NAMALWA (cell line): ENCODE results near the gene CYP24A1.

Experiments used
- DNase-seq: peaks from one replicate; pipeline ENCODE4 v3.0.0-alpha.2; 2015; ENCODE audit warnings: low spot score

Gene CYP24A1

DNA sequence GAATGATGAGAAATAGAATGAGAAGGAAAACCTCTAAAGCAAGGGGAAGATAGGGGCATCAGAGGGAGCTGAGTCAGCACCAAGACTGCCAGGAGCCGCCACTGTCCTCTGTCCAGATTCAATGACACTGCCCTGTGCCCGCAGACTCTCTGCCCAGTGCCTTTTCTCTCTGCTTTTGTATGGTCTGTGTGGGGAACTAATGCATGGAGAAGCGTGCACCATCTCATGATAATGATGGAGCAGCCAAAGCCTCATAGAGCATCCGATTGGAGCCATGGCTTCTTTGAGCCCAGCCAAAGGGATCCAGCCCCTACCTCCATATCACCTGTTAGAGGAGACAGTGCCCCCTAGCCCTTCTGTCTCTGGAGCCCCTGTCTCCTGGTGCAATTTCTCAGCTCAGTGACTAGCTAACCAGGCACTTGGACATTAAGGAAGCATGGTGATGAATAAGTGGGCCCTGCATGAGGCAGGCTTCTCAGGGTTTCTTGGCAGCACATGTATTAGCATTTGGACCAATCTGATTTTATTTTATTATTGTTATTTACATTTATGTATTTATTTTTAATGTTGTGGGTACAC, 27.6 kb upstream of the CYP24A1 start:
- DNase-seq, result no peak

GRCh38 chr20:54200487-54201267, 26.9 kb upstream of the CYP24A1 start:
- no peak for DNase-seq

DNA sequence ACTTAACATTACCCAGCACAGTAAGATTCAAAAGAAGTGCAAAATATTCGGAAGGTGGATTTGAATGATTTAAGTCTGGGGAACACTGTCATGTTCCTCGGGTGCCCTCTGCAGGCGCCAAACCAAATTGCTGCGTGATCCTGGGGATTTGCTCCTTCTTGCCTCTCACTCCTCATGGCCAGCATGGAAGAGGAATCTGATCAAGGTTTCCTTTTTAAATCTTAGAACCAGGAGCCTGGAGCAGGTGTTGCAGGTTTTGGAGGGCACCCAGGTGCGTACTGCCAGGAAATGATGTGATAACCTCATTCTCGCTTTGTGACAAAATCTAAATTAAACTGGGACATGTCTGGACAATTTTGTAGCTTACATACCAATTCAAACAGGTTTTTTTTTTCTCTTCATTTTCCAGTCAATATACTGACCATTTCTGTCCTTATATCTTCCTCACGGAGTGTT, 26.0 kb upstream of the CYP24A1 start:
- DNase-seq, result peak; percentile 74

DNA sequence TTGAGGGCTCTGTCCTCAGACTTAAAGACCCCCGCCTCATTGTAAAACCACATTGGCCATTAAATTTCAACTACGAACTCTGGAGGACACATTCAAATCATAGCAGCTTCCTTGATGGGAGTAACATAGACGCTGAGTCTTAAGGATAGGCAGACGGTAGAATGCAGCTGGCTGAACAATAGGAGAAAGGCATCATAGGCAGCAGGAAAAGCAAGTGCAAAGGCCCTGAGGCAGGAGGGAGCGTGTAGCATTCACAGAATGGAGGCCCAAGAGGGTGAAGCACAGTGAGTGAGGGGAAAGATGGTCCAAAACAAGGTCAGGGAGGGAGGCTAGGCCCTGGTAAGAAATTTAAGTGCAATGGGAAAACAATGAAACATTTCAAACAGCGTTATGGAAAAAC, 25.5 kb upstream of the CYP24A1 start:
- no peak for DNase-seq

GRCh38 chr20:54197621-54198604, 24.1 kb upstream of the CYP24A1 start:
- peak; percentile 22 for DNase-seq

- DNase-seq, result no peak
These were observed 22.0 kb upstream of the CYP24A1 start for GRCh38 chr20:54195483-54196472.

- peak; percentile 37 for DNase-seq
These were observed 21.1 kb upstream of the CYP24A1 start for GRCh38 chr20:54194724-54195438.

DNA sequence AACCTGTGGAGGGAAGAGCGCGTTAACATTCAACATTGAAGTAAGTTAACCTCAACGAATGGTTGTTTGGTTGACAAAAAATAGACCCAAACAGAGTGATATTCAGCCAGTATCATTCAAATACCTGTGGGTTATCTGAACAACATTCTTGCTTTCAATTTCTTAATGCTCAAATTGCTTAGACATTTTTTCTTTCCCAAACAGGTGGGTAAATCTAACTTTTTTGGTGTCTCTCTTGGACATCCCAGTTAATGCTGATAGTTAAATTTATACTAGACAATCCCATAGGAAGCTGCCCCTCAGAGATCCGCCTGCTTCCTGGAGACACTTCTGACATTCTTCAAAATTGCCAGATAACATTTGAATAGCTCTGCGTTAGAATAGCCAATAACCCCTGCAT, 20.0 kb upstream of the CYP24A1 start:
- no peak for DNase-seq

DNA sequence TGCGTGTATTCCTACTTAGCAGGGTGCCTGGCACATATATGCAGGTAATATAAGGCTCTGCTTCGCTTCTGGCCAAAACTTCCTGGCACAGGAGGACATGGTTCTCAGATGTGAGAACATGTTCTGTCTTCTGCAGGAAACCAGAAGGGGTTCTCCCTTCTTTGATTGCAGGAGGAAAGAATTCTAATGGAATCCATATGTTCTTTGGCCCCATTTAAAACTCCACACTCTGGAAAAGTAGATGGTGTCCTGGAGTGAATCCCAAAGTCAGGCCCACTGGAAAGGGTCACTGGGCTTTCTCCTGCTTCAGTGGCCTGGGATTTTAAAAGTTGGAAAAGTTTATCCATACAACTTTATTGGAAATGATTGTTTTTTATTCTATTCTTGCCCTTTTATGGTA, 16.4 kb upstream of the CYP24A1 start:
- no peak for DNase-seq

DNA sequence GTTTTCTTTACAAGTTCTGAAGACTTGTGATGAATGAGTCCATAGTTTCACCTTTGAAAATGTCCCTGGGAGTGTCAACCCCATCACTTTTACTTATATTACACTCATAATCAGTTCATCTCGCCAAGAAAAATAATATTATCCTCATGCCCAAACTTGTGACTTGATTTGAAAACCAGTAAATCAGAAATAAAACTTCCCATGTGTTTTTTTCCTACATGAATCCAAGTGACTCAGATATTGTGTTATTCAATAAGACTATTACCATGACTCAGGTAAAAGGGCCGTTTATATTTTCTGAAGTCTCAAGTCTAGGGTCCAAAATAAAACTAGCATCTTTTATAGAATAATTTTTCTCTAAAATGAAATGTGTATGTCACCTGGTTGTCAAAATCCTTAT, 15.8 kb upstream of the CYP24A1 start:
- no peak for DNase-seq

- peak; percentile 27 for DNase-seq
These were observed 14.5 kb upstream of the CYP24A1 start for GRCh38 chr20:54188132-54188849.

GRCh38 chr20:54184904-54185626, 11.3 kb upstream of the CYP24A1 start:
- DNase-seq, result no peak

- no peak for DNase-seq
These were observed 10.3 kb upstream of the CYP24A1 start for GRCh38 chr20:54184071-54184470.

DNA sequence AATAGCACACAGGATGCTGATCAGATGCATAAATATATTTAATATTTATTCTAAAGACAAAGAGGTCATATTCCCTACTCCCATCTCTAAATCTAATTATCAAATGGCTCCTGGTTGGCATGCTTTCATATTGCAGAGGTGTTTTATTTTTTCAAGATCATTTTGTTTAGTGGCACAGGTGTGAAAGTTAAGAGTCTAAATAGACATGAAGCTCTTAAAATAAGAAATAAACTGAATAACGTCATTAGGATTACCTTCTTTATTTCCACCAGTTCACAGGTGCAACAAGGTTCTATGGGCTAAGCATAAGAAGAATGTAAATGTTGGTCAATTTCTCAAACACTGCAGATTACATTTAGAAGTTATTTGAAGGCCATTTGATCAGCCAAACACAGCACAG, 7.1 kb upstream of the CYP24A1 start:
- no peak for DNase-seq

- no peak for DNase-seq
These were observed 6.2 kb upstream of the CYP24A1 start for GRCh38 chr20:54179946-54180345.

- no peak for DNase-seq
These were observed 4.5 kb upstream of the CYP24A1 start for GRCh38 chr20:54178256-54178655.

DNA sequence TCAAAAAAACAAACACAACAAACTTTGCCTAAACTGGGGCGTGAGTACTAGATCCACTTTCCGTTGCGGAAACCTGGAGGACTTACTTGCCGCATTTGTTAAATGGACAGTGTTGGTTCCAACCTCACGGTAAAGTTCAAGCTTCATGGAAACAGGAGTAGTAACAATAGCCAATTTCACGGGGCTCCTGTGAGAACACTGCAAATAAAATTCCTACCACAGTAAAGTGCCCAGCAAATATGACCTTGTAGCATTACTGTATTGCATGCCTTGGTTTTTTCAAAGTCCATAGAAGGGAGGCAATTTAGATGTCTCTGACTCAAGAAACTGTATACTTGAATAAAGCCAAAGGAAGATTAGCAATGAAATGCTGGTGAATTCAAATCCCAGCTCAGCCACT, 3.6 kb upstream of the CYP24A1 start:
- no peak for DNase-seq

GRCh38 chr20:54176610-54177009, 2.8 kb upstream of the CYP24A1 start:
- DNase-seq, result no peak

GRCh38 chr20:54174457-54175175, 830 bp upstream of the CYP24A1 start:
- no peak for DNase-seq
